ENCODE results near the gene LSS.

The LSS gene

DNA sequence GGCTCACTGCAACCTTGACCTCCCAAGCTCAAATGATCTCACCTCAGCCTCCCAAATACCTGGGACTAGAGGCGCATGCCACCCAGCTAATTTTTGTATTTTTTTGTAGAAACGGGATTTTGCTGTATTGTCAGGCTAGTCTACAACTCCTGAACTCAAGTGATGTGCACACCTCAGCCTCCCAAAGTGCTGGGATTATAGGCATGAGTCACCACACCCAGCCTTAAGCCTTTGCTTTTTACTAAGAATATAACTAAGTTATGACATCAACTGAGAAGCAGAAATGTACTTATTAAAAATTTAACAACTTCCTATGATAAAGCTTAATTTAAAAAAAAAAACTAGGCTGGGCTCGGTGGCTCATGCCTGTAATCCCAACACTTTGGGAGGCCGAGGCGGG, 8.9 kb upstream of the LSS start:
- peaks cover 82% of the 10 kb centered on the region for H3K36me3 ChIP-seq
- no peak overlapping the region for H3K4me3 ChIP-seq (ENCODE audit: low read depth in 1 of 2, low read length in 1 of 2)
- no peaks in the 10 kb centered on the region for H3K9me3 ChIP-seq
- no peaks in the 10 kb centered on the region for H3K27me3 ChIP-seq
- H3K27ac ChIP-seq = no peak overlapping the region
- H3K4me1 ChIP-seq (ENCODE audit: control insufficient read depth in 1 of 2, insufficient read depth in 1 of 2, low read depth in 1 of 2, low read length in 1 of 2) = no peaks in the 10 kb centered on the region
- TF ChIP-seq, protein P1, sequence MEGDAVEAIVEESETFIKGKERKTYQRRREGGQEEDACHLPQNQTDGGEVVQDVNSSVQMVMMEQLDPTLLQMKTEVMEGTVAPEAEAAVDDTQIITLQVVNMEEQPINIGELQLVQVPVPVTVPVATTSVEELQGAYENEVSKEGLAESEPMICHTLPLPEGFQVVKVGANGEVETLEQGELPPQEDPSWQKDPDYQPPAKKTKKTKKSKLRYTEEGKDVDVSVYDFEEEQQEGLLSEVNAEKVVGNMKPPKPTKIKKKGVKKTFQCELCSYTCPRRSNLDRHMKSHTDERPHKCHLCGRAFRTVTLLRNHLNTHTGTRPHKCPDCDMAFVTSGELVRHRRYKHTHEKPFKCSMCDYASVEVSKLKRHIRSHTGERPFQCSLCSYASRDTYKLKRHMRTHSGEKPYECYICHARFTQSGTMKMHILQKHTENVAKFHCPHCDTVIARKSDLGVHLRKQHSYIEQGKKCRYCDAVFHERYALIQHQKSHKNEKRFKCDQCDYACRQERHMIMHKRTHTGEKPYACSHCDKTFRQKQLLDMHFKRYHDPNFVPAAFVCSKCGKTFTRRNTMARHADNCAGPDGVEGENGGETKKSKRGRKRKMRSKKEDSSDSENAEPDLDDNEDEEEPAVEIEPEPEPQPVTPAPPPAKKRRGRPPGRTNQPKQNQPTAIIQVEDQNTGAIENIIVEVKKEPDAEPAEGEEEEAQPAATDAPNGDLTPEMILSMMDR (IDR thresholded peaks at IDR 0.05) = no peak

DNA sequence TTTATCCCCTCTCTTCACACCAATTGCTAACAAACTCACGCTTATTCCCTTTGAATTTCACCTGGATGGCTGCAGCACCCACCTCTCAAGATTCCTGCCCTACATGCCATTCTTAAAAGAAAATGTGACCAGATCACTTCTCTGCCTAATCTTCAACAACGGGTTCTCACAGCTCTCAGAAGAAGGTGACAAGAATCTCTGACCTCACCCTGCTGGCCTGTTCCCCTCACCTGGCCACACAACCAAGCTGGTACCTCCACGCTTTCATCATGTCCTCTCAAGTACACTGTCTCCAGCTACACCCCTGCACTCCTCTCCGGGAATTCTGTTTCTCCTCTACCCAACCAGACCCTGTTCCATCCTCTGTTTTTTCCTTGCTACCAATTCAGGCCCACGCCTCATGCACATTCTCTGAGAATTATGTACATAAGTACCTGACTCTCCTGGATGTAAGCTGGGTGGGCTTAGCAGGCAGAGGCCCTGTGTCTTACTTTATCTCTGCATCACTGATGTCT, 5.9 kb upstream of the LSS start:
- Histone ChIP-seq H3K27me3 (peaks cover 8% of the 10 kb centered on the region), H3K4me1 (ENCODE audit: control insufficient read depth in 1 of 2, insufficient read depth in 1 of 2, low read depth in 1 of 2, low read length in 1 of 2) (peaks cover 5 to 6% of the 10 kb centered on the region in 2 experiments), H3K4me3 (ENCODE audit: low read depth in 1 of 2, low read length in 1 of 2) (no peak overlapping the region), H3K9me3 (no peaks in the 10 kb centered on the region), H3K27ac (no peak overlapping the region), H3K36me3 (peaks cover 52% of the 10 kb centered on the region)
- TF ChIP-seq, protein P1 (IDR thresholded peaks at IDR 0.05) = no peak

DNA sequence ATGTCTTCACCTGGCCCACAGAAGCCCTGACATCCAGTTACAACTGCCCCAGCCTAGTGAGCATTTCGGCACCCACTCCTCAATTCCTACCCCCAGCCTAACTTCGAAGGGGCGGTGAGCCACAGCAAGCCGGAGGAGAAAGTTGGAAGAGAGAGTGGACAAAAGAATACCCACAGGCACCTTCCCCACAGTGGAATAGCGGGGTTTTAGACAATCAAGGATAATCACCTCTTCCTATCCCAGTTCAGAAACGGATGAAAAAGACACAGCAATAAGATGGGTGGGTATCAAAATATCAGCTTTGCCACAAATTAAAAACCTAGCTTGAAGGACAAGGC, 1.3 kb upstream of the LSS start:
- Histone ChIP-seq H3K4me3 (ENCODE audit: low read depth in 1 of 2, low read length in 1 of 2) (peak overlapping the region; percentile 52 to 94), H3K36me3 (peaks cover 13% of the 10 kb centered on the region), H3K4me1 (ENCODE audit: control insufficient read depth in 1 of 2, insufficient read depth in 1 of 2, low read depth in 1 of 2, low read length in 1 of 2) (peaks cover 15 to 17% of the 10 kb centered on the region in 2 experiments), H3K27ac (no peak overlapping the region), H3K27me3 (peaks cover 32% of the 10 kb centered on the region), H3K9me3 (no peaks in the 10 kb centered on the region)
- TF ChIP-seq, protein P1 (IDR thresholded peaks at IDR 0.05) = no peak

DNA sequence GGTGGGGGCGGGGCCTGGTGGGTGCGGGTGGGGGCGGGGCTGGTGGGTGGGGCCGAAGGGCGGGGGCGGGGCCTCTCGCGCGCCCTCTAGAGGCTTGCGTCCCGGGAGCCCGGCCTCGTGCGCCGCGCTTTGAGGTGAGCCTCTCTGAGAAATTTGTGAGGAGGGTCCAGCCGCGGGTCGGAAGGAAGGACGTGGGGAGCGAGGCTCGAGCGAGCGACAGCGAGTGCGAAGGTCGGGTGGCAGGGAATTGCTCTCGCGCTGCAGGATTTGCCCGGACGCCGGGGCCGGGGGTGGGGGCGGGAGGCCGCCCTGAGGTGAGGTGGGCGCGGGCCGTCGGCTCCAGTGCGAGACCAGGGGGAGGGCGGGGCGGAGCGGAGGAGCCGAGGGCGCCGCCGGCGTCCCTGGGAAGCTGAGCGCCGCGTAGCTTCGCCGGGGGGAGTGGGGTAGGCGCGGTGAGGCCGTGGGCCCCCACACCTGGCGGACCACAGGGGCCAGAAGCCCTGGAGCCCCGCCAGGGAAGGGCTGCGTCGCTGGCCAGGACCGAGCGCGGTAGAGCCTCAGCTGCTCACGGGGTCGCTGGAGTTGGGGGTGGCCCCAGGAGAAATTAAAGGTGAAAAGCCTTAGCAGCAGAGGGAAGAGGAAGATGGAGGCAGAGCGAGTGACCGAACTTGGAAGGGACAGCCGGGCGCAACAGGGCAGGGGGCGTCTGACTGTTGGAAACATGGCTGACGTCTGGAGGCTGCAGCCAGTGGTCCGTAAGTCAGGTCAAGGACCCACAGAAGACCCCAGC, 754 bp upstream of the LSS start:
- Histone ChIP-seq H3K36me3 (peaks cover 7% of the 10 kb centered on the region), H3K4me1 (ENCODE audit: control insufficient read depth in 1 of 2, insufficient read depth in 1 of 2, low read depth in 1 of 2, low read length in 1 of 2) (peaks cover 15 to 17% of the 10 kb centered on the region in 2 experiments), H3K9me3 (no peaks in the 10 kb centered on the region), H3K27me3 (peaks cover 32% of the 10 kb centered on the region), H3K27ac (peak overlapping the region; percentile 8), H3K4me3 (ENCODE audit: low read depth in 1 of 2, low read length in 1 of 2) (peak overlapping the region; percentile 52 to 94)
- TF ChIP-seq, protein P1 (IDR thresholded peaks at IDR 0.05) = peak; percentile 67

DNA sequence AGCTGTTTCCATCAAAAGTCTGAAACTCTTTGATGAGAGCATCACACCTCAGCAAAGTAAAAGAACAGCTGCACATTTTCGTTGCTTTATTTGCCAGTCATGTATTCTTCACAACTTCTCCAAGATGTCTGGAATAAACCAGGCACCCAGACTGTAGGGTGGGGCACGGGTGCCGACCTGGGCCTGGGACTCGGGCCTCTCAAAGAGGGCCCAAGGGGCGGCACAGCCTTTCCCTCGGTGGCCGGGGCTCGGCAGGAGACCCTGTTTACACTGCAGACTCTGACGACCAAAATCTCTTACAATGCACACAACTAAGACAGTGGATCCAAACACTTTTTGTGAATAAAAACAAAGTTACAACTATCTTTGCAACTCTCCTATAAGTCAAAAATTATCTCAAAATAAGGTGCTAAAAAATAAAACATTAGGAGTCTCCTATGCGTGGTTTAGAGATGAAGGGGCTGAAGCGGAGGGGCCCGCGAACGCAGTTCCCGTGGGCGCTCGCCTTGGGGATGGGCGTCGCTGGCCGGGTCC, 696 bp downstream of the LSS start:
- H3K27ac ChIP-seq = peak overlapping the region; percentile 41
- H3K4me3 ChIP-seq (ENCODE audit: low read depth in 1 of 2, low read length in 1 of 2) = peak overlapping the region; percentile 74 to 94
- H3K36me3 ChIP-seq = no peaks in the 10 kb centered on the region
- TF ChIP-seq, protein P1 (IDR thresholded peaks at IDR 0.05) = no peak
- H3K4me1 ChIP-seq (ENCODE audit: control insufficient read depth in 1 of 2, insufficient read depth in 1 of 2, low read depth in 1 of 2, low read length in 1 of 2) = peaks cover 15 to 17% of the 10 kb centered on the region in 2 experiments
- H3K27me3 ChIP-seq = peaks cover 32% of the 10 kb centered on the region
- no peaks in the 10 kb centered on the region for H3K9me3 ChIP-seq
